GM21390 (cell line): ENCODE measurements around the gene S100A3.
"Not testable (repeated sequence)": the region's sequence is repeated elsewhere in the genome, so short reads cannot be mapped to it uniquely, and the experiment has no call there.

Experiments
- ATAC-seq: cut with Tn5 transposase; IDR thresholded peaks from one replicate; pipeline ENCODE4 v1.9.1; 2021; ENCODE audit not compliant: unreplicated experiment

Gene S100A3

GRCh38 chr1:153548722-153549688 lies at the start of gene S100A3:
Gene S100A3 (minus strand): TSS chr1:153549258. CDS start chr1:153548485, 773 bp downstream.
- no peak for ATAC-seq

- ATAC-seq = peak; percentile 98
Observed at GRCh38 chr1:153598309-153599172, 49.5 kb upstream of the S100A3 start.

GRCh38 chr1:153597206-153597605 lies 48.1 kb upstream of the S100A3 start:
- no peak for ATAC-seq

GRCh38 chr1:153592748-153593147 lies 43.7 kb upstream of the S100A3 start:
- no peak for ATAC-seq

GRCh38 chr1:153588482-153588881 lies 39.4 kb upstream of the S100A3 start:
- ATAC-seq = no peak

- ATAC-seq = not testable (repeated sequence)
Observed at GRCh38 chr1:153588033-153588432, 39.0 kb upstream of the S100A3 start.

GRCh38 chr1:153587314-153587713 lies 38.3 kb upstream of the S100A3 start:
- no peak for ATAC-seq

- no peak for ATAC-seq
Observed at GRCh38 chr1:153586347-153586746, 37.3 kb upstream of the S100A3 start.

- ATAC-seq = no peak
Observed at GRCh38 chr1:153585006-153585405, 35.9 kb upstream of the S100A3 start.

- ATAC-seq = no peak
Observed at GRCh38 chr1:153583976-153584375, 34.9 kb upstream of the S100A3 start.

- ATAC-seq = not testable (repeated sequence)
Observed at GRCh38 chr1:153583514-153583913, 34.5 kb upstream of the S100A3 start.

GRCh38 chr1:153582836-153583235 lies 33.8 kb upstream of the S100A3 start:
- not testable (repeated sequence) for ATAC-seq

GRCh38 chr1:153578936-153579335 lies 29.9 kb upstream of the S100A3 start:
- no peak for ATAC-seq

GRCh38 chr1:153578490-153578889 lies 29.4 kb upstream of the S100A3 start:
- no peak for ATAC-seq

GRCh38 chr1:153577624-153578051 lies 28.6 kb upstream of the S100A3 start:
- no peak for ATAC-seq

GRCh38 chr1:153577138-153577537 lies 28.1 kb upstream of the S100A3 start:
- ATAC-seq = no peak

GRCh38 chr1:153575497-153575896 lies 26.4 kb upstream of the S100A3 start:
- not testable (repeated sequence) for ATAC-seq

GRCh38 chr1:153575081-153575491 lies 26.0 kb upstream of the S100A3 start:
- ATAC-seq = not testable (repeated sequence)

GRCh38 chr1:153573351-153573750 lies 24.3 kb upstream of the S100A3 start:
- no peak for ATAC-seq

GRCh38 chr1:153572569-153573015 lies 23.5 kb upstream of the S100A3 start:
- peak; percentile 60 for ATAC-seq

GRCh38 chr1:153571706-153572105 lies 22.6 kb upstream of the S100A3 start:
- ATAC-seq = no peak
